Chondrocyte (in vitro differentiated cells): Measurements from ENCODE around the gene DLGAP3. TPM values are rescaled to one million over a fixed set of nuclear protein-coding genes. Genes with fewer than 3 reads are reported as not detected.

Experiments
- DNase-seq: peaks from one replicate; pipeline ENCODE4 v3.0.0; 2021; ENCODE audit warnings: mixed read lengths, low spot score
- H3K27ac Mint-ChIP-seq: one replicate; pipeline ENCODE4 v1.8.0; 2021; ENCODE audit warnings: mild to moderate bottlenecking, moderate library complexity, mixed read lengths; ENCODE audit not compliant: unreplicated experiment
- H3K27me3 Mint-ChIP-seq: 2 replicates; pipeline ENCODE4 v1.8.0; 2021; ENCODE audit warnings: low read depth, mixed read lengths
- H3K36me3 Mint-ChIP-seq: 2 replicates; pipeline ENCODE4 v1.8.0; 2021; ENCODE audit warnings: low read depth, mixed read lengths
- H3K4me1 Mint-ChIP-seq: 2 replicates; pipeline ENCODE4 v1.8.0; 2021; ENCODE audit warnings: low read depth, mild to moderate bottlenecking, mixed read lengths
- H3K4me3 Mint-ChIP-seq: one replicate; pipeline ENCODE4 v1.8.0; 2021; ENCODE audit warnings: mild to moderate bottlenecking, moderate library complexity, mixed read lengths; ENCODE audit not compliant: unreplicated experiment
- H3K9me3 Mint-ChIP-seq: 2 replicates; pipeline ENCODE4 v1.8.0; 2021; ENCODE audit warnings: low read depth, mixed read lengths
- CTCF ChIP-seq: fragments of 200-600 bp; sonication (generic); IDR thresholded peaks from 2 replicates; pipeline ENCODE4 v1.5.0; 2021; ENCODE audit warnings: antibody characterized with exemption, mild to moderate bottlenecking, moderate library complexity
- total RNA-seq: library from RNA; stranded (reverse); gene quantifications from 3 replicates; pipeline ENCODE4 v1.2.1, GENCODE V29; 2021

Gene DLGAP3
- total RNA-seq, 1 donor from 2014 or later = 0.22 TPM

- peaks cover 3% of the 10 kb centered on the region for H3K36me3 Mint-ChIP-seq
- H3K9me3 Mint-ChIP-seq = no peaks in the 10 kb centered on the region
- no peak overlapping the region for H3K27ac Mint-ChIP-seq
- H3K4me1 Mint-ChIP-seq = peaks cover 5% of the 10 kb centered on the region
- DNase-seq = no peak
- no peak overlapping the region for H3K4me3 Mint-ChIP-seq
- no peak for TF ChIP-seq CTCF
- peaks cover 69% of the 10 kb centered on the region for H3K27me3 Mint-ChIP-seq
Measured at GRCh38 chr1:34924759-34925555, 4.5 kb downstream of the DLGAP3 start.

- Mint-ChIP-seq H3K4me3 (no peak overlapping the region), H3K4me1 (peaks cover under 1% of the 10 kb centered on the region)
Measured at GRCh38 chr1:34923490-34923889, 6.0 kb downstream of the DLGAP3 start.

GRCh38 chr1:34918977-34919561 is 10.4 kb downstream of the DLGAP3 start:
- peaks cover 43% of the 10 kb centered on the region for H3K27me3 Mint-ChIP-seq
- no peaks in the 10 kb centered on the region for H3K4me1 Mint-ChIP-seq
- no peak for DNase-seq
- no peak for TF ChIP-seq CTCF
- no peaks in the 10 kb centered on the region for H3K36me3 Mint-ChIP-seq
- no peak overlapping the region for H3K4me3 Mint-ChIP-seq
- no peak overlapping the region for H3K27ac Mint-ChIP-seq
- no peaks in the 10 kb centered on the region for H3K9me3 Mint-ChIP-seq

More at GRCh38 chr1:34923490-34923889, 6.0 kb downstream of the DLGAP3 start:
- TF ChIP-seq CTCF = no peak
- no peak for DNase-seq
- Mint-ChIP-seq H3K36me3 (no peaks in the 10 kb centered on the region), H3K27ac (no peak overlapping the region), H3K27me3 (peaks cover 66% of the 10 kb centered on the region), H3K9me3 (no peaks in the 10 kb centered on the region)

- Mint-ChIP-seq H3K9me3 (no peaks in the 10 kb centered on the region), H3K27me3 (peaks cover 39% of the 10 kb centered on the region), H3K4me1 (no peaks in the 10 kb centered on the region), H3K36me3 (no peaks in the 10 kb centered on the region), H3K27ac (no peak overlapping the region), H3K4me3 (no peak overlapping the region)
- no peak for TF ChIP-seq CTCF
- no peak for DNase-seq
Measured at GRCh38 chr1:34918386-34918976, 11.0 kb downstream of the DLGAP3 start.

GRCh38 chr1:34917017-34917416 is 12.4 kb downstream of the DLGAP3 start:
- Mint-ChIP-seq H3K9me3 (no peaks in the 10 kb centered on the region), H3K4me3 (no peak overlapping the region), H3K36me3 (no peaks in the 10 kb centered on the region), H3K4me1 (no peaks in the 10 kb centered on the region), H3K27ac (no peak overlapping the region), H3K27me3 (peaks cover 32% of the 10 kb centered on the region)
- no peak for DNase-seq
- TF ChIP-seq CTCF = no peak
